Tibial nerve (tissue), 4 donors: ENCODE measurements around the gene MFSD11.
"Not testable (repeated sequence)": the region's sequence is repeated elsewhere in the genome, so short reads cannot be mapped to it uniquely, and the experiment has no call there.

Experiments
- CTCF ChIP-seq, 5 experiments: fragments of 200-600 bp in 3 of 5; fragments of 450-650 bp in 2 of 5; sonication (generic) in 3 of 5; IDR thresholded peaks; one replicate each; pipeline ENCODE4 v1.5.1; 2016 to 2019; ENCODE audit warnings: antibody characterized with exemption in 5 of 5, mild to moderate bottlenecking in 3 of 5, moderate library complexity in 2 of 5
- EP300 ChIP-seq, 2 donors: sonication (generic); formaldehyde crosslinking; IDR thresholded peaks; one replicate each; pipeline ENCODE4 v1.6.1; 2017; ENCODE audit warnings: antibody characterized with exemption in 2 of 2, mild to moderate bottlenecking in 1 of 2

GRCh38 chr17:76709951-76710862 is 27.7 kb upstream of the MFSD11 start:
- not testable (repeated sequence) for TF ChIP-seq CTCF (IDR thresholded peaks at IDR 0.05)
- TF ChIP-seq EP300 (IDR thresholded peaks at IDR 0.05): peak in 1 of 2 donors; percentile 41
